HT-29 (cell line): ENCODE data around the gene SLF2. TPM values are rescaled to one million over a fixed set of nuclear protein-coding genes. Genes with fewer than 3 reads are reported as not detected.

Experiments used
- DNase-seq: peaks from one replicate; pipeline ENCODE4 v3.0.0-alpha.2; 2015; ENCODE audit warnings: low spot score
- small RNA-seq: library from RNA; depleted of rRNA; stranded (forward); fragments of <200 nt; gene quantifications from one replicate; pipeline ENCODE3, GENCODE V24; 2014
- total RNA-seq: library from RNA; depleted of rRNA; stranded (reverse); fragments of >200 nt; shearing (Covaris generic); gene quantifications from 2 replicates; pipeline ENCODE4 v1.2.3, GENCODE V29; 2014; rRNA removed

The SLF2 gene
- total RNA-seq, 1 experiment from 2014 or later, result 15.7 TPM

GRCh38 chr10:101014230-101014884 is 101.6 kb downstream of the SLF2 start:
- peak; percentile 91 for DNase-seq

Small RNAs within 50 kb of the gene (small RNA-seq; reads per million reads assigned to genes)
- gene MIR608 (not detected), gene RF00019 (not detected)

Other genes starting within 250 kb of the SLF2 start
- not detected in 2 replicates for gene PAX2, start 167.4 kb upstream of the SLF2 start, total RNA-seq
- gene SEMA4G, start 56.5 kb downstream of the SLF2 start, total RNA-seq, result 24.6 and 29.6 TPM in 2 replicates
- gene MRPL43, start 74.5 kb downstream of the SLF2 start, total RNA-seq, result 141 and 174 TPM in 2 replicates
- gene TWNK, start 74.6 kb downstream of the SLF2 start, total RNA-seq, result 15.9 and 18.8 TPM in 2 replicates
- gene LZTS2, start 86.8 kb downstream of the SLF2 start, total RNA-seq, result 154 and 172 TPM in 2 replicates
- gene PDZD7, start 118.2 kb downstream of the SLF2 start, total RNA-seq, result 6.3 and 7.4 TPM in 2 replicates
- gene SFXN3, start 118.3 kb downstream of the SLF2 start, total RNA-seq, result 90.8 and 101 TPM in 2 replicates
- 13.0 and 15.6 TPM in 2 replicates for gene KAZALD1, start 149.0 kb downstream of the SLF2 start, total RNA-seq
- not detected in 2 replicates for gene TLX1, start 218.3 kb downstream of the SLF2 start, total RNA-seq